ENCODE measurements around the gene FAM161B. TPM values are rescaled to one million over a fixed set of nuclear protein-coding genes. Genes with fewer than 3 reads are reported as not detected.
"Not testable (repeated sequence)": the region's sequence is repeated elsewhere in the genome, so short reads cannot be mapped to it uniquely, and the experiment has no call there.

Gene FAM161B
- total RNA-seq, 5 donors from 2014 or later (not counting 1 experiment from before 2014, with no cell fraction given), result 2.6 to 5.6 (median 4.8) TPM

DNA sequence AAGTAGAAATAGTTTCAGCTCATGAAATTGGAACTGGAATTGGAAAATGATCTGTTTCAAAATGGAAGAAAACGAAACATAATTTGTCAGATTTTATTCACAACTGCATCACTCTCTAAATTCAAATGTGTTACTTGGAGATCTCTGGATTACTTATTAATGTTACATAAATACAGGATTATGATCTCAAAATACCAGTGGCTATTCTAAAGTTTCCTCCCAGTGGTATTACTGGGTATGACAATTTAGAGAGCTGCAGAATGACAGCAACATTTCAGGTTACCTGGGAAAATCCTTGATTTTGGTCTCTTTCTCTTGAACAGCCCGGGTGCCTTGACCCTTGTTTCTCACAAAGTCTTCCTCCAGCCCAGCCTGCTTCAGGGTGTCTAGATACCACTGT lies 14.2 kb downstream of the FAM161B start:
- ChIA-PET POLR2A (interaction anchor here in 1 of 2 donors (0.6 kb wide), 2 partner anchors 54 to 124 kb away, joined by 3 read pairs; no protein-coding TSS in a partner anchor), CTCF (interaction anchor here (0.7 to 1.2 kb wide), 3 partner anchors 11 to 666 kb away, joined by 3 to 5 read pairs (median 4); no protein-coding TSS in a partner anchor)
- H3K4me1 ChIP-seq (ENCODE audit: control insufficient read depth in 1 of 2, extremely low read depth in 1 of 2, insufficient read depth in 2 of 2, low read length in 2 of 2), result peaks cover 0 to 2% of the 10 kb centered on the region in 2 experiments
- Mint-ChIP-seq H3K4me3 (no peak overlapping the region), H3K9me3 (no peaks in the 10 kb centered on the region), H3K36me3 (peaks cover 36% of the 10 kb centered on the region), H3K27me3 (no peaks in the 10 kb centered on the region), H3K4me1 (peaks cover 8 to 12% (median 8%) of the 10 kb centered on the region in 3 donors), H3K27ac (no peak overlapping the region)
- DNase-seq (peak in 1 of 35 experiments; percentile 15), ATAC-seq (replicated peaks in 1 of 4) (no peak)
- WGBS (ENCODE audit: insufficient coverage), result no CpG with 5 or more reads among the region's 2 CpGs
- H3K27ac ChIP-seq (ENCODE audit: low read length), result no peak overlapping the region
- no peaks in the 10 kb centered on the region for H3K9me3 ChIP-seq
- H3K27me3 ChIP-seq (replicated peaks in 1 of 2; ENCODE audit: control insufficient read depth in 2 of 2, extremely low read depth in 1 of 2, insufficient read depth in 2 of 2, low read length in 1 of 2), result no peaks in the 10 kb centered on the region
- H3K36me3 ChIP-seq (ENCODE audit: control insufficient read depth in 2 of 2, extremely low read depth in 1 of 2, insufficient read depth in 1 of 2, low read length in 1 of 2), result peaks cover 5 to 69% of the 10 kb centered on the region in 2 donors
- no peak overlapping the region for H3K4me3 ChIP-seq (ENCODE audit: control insufficient read depth in 1 of 2, extremely low read depth in 1 of 2, low read length in 1 of 2)

GRCh38 chr14:73924337-73924736 lies 25.6 kb downstream of the FAM161B start:
- Mint-ChIP-seq H3K9me3 (no peaks in the 10 kb centered on the region), H3K4me3 (no peak overlapping the region), H3K36me3 (peaks cover 67% of the 10 kb centered on the region), H3K27me3 (no peaks in the 10 kb centered on the region), H3K4me1 (peaks cover 0 to 3% (median 0%) of the 10 kb centered on the region in 3 donors), H3K27ac (no peak overlapping the region)
- no peak overlapping the region for H3K4me3 ChIP-seq (ENCODE audit: control insufficient read depth in 1 of 2, extremely low read depth in 1 of 2, low read length in 1 of 2)
- 100% methylated on average over 3 of the region's 5 CpGs for WGBS (ENCODE audit: insufficient coverage)
- ChIA-PET POLR2A (no interaction called here), CTCF (no interaction called here)
- H3K27ac ChIP-seq (ENCODE audit: low read length), result no peak overlapping the region
- H3K9me3 ChIP-seq, result no peaks in the 10 kb centered on the region
- H3K36me3 ChIP-seq (ENCODE audit: control insufficient read depth in 2 of 2, extremely low read depth in 1 of 2, insufficient read depth in 1 of 2, low read length in 1 of 2), result peaks cover 6 to 89% of the 10 kb centered on the region in 2 donors
- DNase-seq (no peak), ATAC-seq (replicated peaks in 1 of 4) (no peak)
- no peaks in the 10 kb centered on the region for H3K27me3 ChIP-seq (replicated peaks in 1 of 2; ENCODE audit: control insufficient read depth in 2 of 2, extremely low read depth in 1 of 2, insufficient read depth in 2 of 2, low read length in 1 of 2)
- no peaks in the 10 kb centered on the region for H3K4me1 ChIP-seq (ENCODE audit: control insufficient read depth in 1 of 2, extremely low read depth in 1 of 2, insufficient read depth in 2 of 2, low read length in 2 of 2)

DNA sequence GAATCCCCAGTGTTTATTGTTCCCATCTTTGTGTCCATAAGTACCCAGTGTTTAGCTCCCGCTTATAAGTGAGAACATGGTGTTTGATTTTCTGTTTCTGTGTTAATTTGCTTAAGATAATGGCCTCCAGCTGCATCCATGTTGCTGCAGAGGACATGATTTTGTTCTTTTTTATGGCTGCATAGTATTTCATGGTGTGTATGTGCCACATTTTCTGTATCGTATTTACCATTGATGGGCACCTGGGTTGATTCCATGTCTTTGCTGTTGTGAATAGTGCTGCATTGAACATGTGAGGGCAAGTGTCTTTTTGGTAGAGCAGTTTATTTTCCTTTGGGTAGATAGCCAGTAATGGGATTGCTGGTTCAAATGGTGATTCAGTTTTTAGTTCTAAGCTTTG lies 30.4 kb downstream of the FAM161B start:
- H3K9me3 ChIP-seq; DNase-seq; H3K4me1 Mint-ChIP-seq; H3K9me3 Mint-ChIP-seq; H3K27ac ChIP-seq (ENCODE audit: low read length); H3K4me3 Mint-ChIP-seq; H3K4me1 ChIP-seq (ENCODE audit: control insufficient read depth in 1 of 2, extremely low read depth in 1 of 2, insufficient read depth in 2 of 2, low read length in 2 of 2); H3K4me3 ChIP-seq (ENCODE audit: control insufficient read depth in 1 of 2, extremely low read depth in 1 of 2, low read length in 1 of 2); H3K27me3 ChIP-seq (replicated peaks in 1 of 2; ENCODE audit: control insufficient read depth in 2 of 2, extremely low read depth in 1 of 2, insufficient read depth in 2 of 2, low read length in 1 of 2); ATAC-seq (replicated peaks in 1 of 4); H3K27me3 Mint-ChIP-seq; H3K27ac Mint-ChIP-seq: not testable (repeated sequence)
- WGBS (ENCODE audit: insufficient coverage), result 100% methylated on average over 2 of the region's 2 CpGs
- ChIA-PET POLR2A (interaction anchor here in 1 of 2 donors (0.6 kb wide), 1 partner anchor 495 kb away, joined by 10 read pairs; no protein-coding TSS in a partner anchor), CTCF (interaction anchor here in 1 of 2 donors (0.6 kb wide), 1 partner anchor 23 kb away, joined by 3 read pairs; no protein-coding TSS in a partner anchor)
- H3K36me3 ChIP-seq (ENCODE audit: control insufficient read depth in 2 of 2, extremely low read depth in 1 of 2, insufficient read depth in 1 of 2, low read length in 1 of 2), result peaks cover 4 to 72% of the 10 kb centered on the region in 2 donors
- peaks cover 54% of the 10 kb centered on the region for H3K36me3 Mint-ChIP-seq

DNA sequence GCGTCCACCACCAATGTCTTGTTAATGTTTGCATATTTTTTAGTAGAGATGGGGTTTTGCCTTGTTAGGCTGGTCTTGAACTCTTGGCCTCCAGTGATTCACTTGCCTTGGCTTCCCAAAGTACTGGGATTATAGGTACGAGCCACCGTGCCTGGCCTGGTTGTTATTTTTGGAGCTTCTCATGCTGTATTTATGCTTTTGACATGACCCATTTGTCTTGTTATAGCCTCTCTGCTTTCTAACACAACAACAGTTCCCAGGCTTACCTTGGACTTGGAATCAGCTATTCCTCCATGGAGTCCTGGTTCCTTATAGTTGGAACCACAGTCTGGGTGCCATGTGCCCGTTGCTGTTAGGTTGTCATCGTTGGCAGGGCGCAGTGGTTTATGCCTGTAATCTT lies 33.6 kb downstream of the FAM161B start:
- peaks cover 4 to 6% (median 6%) of the 10 kb centered on the region in 3 donors for H3K4me1 Mint-ChIP-seq

GRCh38 chr14:73913256-73913655 lies 36.6 kb downstream of the FAM161B start:
- POLR2A ChIA-PET, result interaction anchor here in 1 of 2 donors (0.7 kb wide), 2 partner anchors 198 to 609 kb away, joined by 3 to 6 read pairs; no protein-coding TSS in a partner anchor
- H3K9me3 Mint-ChIP-seq, result peaks cover 0 to 8% (median 3%) of the 10 kb centered on the region in 3 donors
- ATAC-seq (replicated peaks in 1 of 4), result no peak

More for the DNA sequence above, 33.6 kb downstream of the FAM161B start:
- Mint-ChIP-seq H3K36me3 (peaks cover 55% of the 10 kb centered on the region), H3K4me3 (no peak overlapping the region), H3K27ac (no peak overlapping the region), H3K27me3 (no peaks in the 10 kb centered on the region), H3K9me3 (peaks cover 0 to 8% (median 3%) of the 10 kb centered on the region in 3 donors)
- CTCF ChIA-PET, result interaction anchor here in 1 of 2 donors (0.5 kb wide), 1 partner anchor 39 kb away, joined by 3 read pairs; no protein-coding TSS in a partner anchor
- Histone ChIP-seq H3K27me3 (replicated peaks in 1 of 2; ENCODE audit: control insufficient read depth in 2 of 2, extremely low read depth in 1 of 2, insufficient read depth in 2 of 2, low read length in 1 of 2) (no peaks in the 10 kb centered on the region), H3K27ac (ENCODE audit: low read length) (no peak overlapping the region), H3K4me3 (ENCODE audit: control insufficient read depth in 1 of 2, extremely low read depth in 1 of 2, low read length in 1 of 2) (no peak overlapping the region), H3K9me3 (peaks cover 3% of the 10 kb centered on the region), H3K36me3 (ENCODE audit: control insufficient read depth in 2 of 2, extremely low read depth in 1 of 2, insufficient read depth in 1 of 2, low read length in 1 of 2) (peaks cover 19 to 64% of the 10 kb centered on the region in 2 donors), H3K4me1 (ENCODE audit: control insufficient read depth in 1 of 2, extremely low read depth in 1 of 2, insufficient read depth in 2 of 2, low read length in 2 of 2) (no peaks in the 10 kb centered on the region)
- ATAC-seq (replicated peaks in 1 of 4) (no peak), DNase-seq (no peak)
- WGBS (ENCODE audit: insufficient coverage), result 100% methylated on average over 2 of the region's 6 CpGs
- POLR2A ChIA-PET, result no interaction called here

DNA sequence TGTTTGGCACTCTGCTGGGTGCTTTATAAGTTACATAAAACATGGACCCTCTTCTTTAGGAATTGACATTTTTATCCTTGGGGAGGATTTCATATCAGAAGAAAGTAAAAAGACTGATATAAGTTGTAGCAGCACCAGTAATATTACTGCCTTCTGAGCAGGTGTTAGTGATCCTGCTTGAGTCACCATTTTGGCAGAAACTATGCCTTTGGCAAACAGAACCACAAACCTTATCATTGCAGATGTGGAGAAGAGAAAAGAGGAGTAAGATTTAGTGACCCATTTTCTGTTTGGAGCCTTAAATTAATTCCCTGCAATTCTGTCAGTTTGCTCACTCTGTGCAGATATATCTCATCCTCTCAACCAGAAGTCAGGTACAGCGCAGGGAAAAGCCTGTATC lies 40.2 kb downstream of the FAM161B start:
- Histone ChIP-seq H3K4me1 (ENCODE audit: control insufficient read depth in 1 of 2, extremely low read depth in 1 of 2, insufficient read depth in 2 of 2, low read length in 2 of 2) (no peaks in the 10 kb centered on the region), H3K27ac (ENCODE audit: low read length) (no peak overlapping the region), H3K36me3 (ENCODE audit: control insufficient read depth in 2 of 2, extremely low read depth in 1 of 2, insufficient read depth in 1 of 2, low read length in 1 of 2) (peaks cover 20 to 79% of the 10 kb centered on the region in 2 donors), H3K27me3 (replicated peaks in 1 of 2; ENCODE audit: control insufficient read depth in 2 of 2, extremely low read depth in 1 of 2, insufficient read depth in 2 of 2, low read length in 1 of 2) (no peaks in the 10 kb centered on the region), H3K9me3 (peaks cover 3% of the 10 kb centered on the region), H3K4me3 (ENCODE audit: control insufficient read depth in 1 of 2, extremely low read depth in 1 of 2, low read length in 1 of 2) (no peak overlapping the region)
- Mint-ChIP-seq H3K4me3 (no peak overlapping the region), H3K27me3 (no peaks in the 10 kb centered on the region), H3K27ac (peak overlapping the region in 1 of 2 donors; percentile 17), H3K9me3 (peaks cover 0 to 8% (median 3%) of the 10 kb centered on the region in 3 donors), H3K4me1 (peaks cover 0 to 6% (median 4%) of the 10 kb centered on the region in 3 donors), H3K36me3 (peaks cover 78% of the 10 kb centered on the region)
- CTCF ChIA-PET, result no interaction called here
- ATAC-seq (replicated peaks in 1 of 4) (no peak), DNase-seq (no peak)
- POLR2A ChIA-PET, result no interaction called here
- WGBS (ENCODE audit: insufficient coverage), result no CpG with 5 or more reads among the region's 1 CpG

More at GRCh38 chr14:73913256-73913655, 36.6 kb downstream of the FAM161B start:
- no peak overlapping the region for H3K4me3 ChIP-seq (ENCODE audit: control insufficient read depth in 1 of 2, extremely low read depth in 1 of 2, low read length in 1 of 2)
- CTCF ChIA-PET, result interaction anchor here (0.6 to 0.7 kb wide), 3 partner anchors 165 to 1277 kb away, joined by 3 to 7 read pairs (median 4); no protein-coding TSS in a partner anchor
- H3K4me1 ChIP-seq (ENCODE audit: control insufficient read depth in 1 of 2, extremely low read depth in 1 of 2, insufficient read depth in 2 of 2, low read length in 2 of 2), result no peaks in the 10 kb centered on the region
- no peaks in the 10 kb centered on the region for H3K27me3 Mint-ChIP-seq
- DNase-seq, result no peak
- peaks cover 20 to 66% of the 10 kb centered on the region in 2 donors for H3K36me3 ChIP-seq (ENCODE audit: control insufficient read depth in 2 of 2, extremely low read depth in 1 of 2, insufficient read depth in 1 of 2, low read length in 1 of 2)
- H3K4me1 Mint-ChIP-seq, result peaks cover 6 to 10% (median 10%) of the 10 kb centered on the region in 3 donors
- H3K36me3 Mint-ChIP-seq, result peaks cover 70% of the 10 kb centered on the region
- H3K27ac Mint-ChIP-seq, result no peak overlapping the region
- no peaks in the 10 kb centered on the region for H3K27me3 ChIP-seq (replicated peaks in 1 of 2; ENCODE audit: control insufficient read depth in 2 of 2, extremely low read depth in 1 of 2, insufficient read depth in 2 of 2, low read length in 1 of 2)
- WGBS (ENCODE audit: insufficient coverage), result 100% methylated on average over 1 of the region's 3 CpGs
- H3K4me3 Mint-ChIP-seq, result no peak overlapping the region
- no peak overlapping the region for H3K27ac ChIP-seq (ENCODE audit: low read length)
- H3K9me3 ChIP-seq, result peaks cover 3% of the 10 kb centered on the region
